HG03103 (cell line): Measurements from ENCODE around the gene NFIA.

Source experiments
- ATAC-seq: cut with Tn5 transposase; IDR thresholded peaks from one replicate; pipeline ENCODE4 v1.9.1; 2021; ENCODE audit warnings: low read depth; ENCODE audit not compliant: unreplicated experiment

NFIA gene

GRCh38 chr1:61098906-61099437 lies 16.6 kb downstream of the NFIA start:
- no peak for ATAC-seq

DNA sequence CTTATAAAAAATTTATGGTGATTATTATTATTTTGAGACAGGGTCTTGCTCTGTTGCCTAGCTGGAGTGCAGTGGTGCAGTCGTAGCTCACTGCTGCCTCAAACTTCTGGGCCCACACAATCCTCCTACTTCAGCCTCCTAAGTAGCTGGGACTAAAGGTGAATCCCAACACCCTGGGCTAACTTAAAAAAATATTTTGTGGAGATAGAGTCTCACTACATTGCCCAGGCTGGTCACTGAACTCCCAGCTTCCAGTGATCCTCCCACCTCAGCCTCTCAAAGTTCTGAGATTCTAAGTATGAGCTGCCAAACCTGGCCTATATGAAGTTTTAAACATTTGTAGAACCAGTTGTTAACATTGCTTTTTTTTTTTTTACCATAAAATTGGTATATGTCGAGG lies 18.2 kb downstream of the NFIA start:
- no peak for ATAC-seq

GRCh38 chr1:61101536-61101935 lies 19.2 kb downstream of the NFIA start:
- no peak for ATAC-seq

GRCh38 chr1:61102041-61102440 lies 19.7 kb downstream of the NFIA start:
- ATAC-seq = no peak

- ATAC-seq = no peak
Observed at GRCh38 chr1:61102621-61103020, 20.3 kb downstream of the NFIA start.

DNA sequence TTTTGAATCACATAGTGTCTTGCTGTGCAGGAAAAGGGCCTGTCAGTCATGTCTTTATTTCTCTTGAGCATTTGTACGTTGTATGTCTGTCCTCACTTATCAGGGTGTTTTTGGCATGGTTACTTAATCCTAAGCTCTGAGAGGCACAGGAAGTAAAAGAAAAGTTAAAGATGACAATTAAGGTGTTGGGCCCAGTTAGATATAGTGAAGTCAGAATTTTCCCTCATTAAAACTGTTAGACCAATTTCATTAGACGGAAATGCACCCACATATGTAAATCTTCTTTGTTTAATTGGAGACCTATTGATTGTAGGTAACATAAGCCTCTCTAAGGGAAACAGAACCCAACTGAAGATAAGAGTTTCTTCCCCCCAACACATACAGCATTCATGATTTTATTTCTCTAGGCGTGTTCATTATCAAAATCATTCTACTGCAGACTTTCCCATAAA lies 21.9 kb downstream of the NFIA start:
- ATAC-seq = no peak

- ATAC-seq = no peak
Observed at GRCh38 chr1:61107638-61108037, 25.3 kb downstream of the NFIA start.

DNA sequence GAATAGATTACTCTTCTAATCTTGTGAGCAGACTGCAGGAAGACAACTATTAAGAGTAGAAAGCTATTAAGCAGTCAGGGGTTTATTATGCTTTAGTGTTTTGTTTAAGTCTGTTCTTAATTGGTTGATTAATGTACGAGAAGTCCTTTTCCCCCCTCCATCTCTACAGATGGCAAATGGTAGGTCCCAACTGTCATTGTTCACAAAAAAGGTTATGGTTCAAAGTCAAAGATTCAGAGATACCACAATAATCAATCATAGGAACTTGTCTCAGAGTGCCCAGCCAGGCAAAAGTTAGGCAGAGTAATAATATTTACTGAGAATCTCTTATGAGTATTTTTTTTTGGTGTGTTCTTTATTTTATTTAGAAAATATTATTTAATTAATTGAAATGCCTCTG lies 26.8 kb downstream of the NFIA start:
- ATAC-seq = no peak

DNA sequence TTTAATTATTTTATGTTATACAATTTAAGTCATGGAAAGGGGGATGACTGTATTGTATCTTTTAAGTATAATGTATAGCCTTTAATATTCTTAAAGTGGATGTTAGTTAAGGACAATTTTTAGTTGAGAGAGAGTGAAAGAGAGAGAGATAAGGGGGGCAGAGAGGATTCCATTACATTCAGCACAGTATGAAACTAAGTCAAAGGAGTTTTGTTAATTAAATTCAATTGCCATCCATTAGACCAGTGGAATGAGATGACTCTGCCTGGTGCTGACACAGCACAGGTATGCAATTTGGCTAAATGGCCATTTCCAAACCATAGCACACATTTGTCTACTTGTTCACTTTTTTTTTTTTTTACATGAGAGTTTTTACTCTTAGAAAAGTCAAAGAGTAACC lies 27.5 kb downstream of the NFIA start:
- no peak for ATAC-seq

- ATAC-seq = no peak
Observed at GRCh38 chr1:61110554-61110953, 28.2 kb downstream of the NFIA start.

DNA sequence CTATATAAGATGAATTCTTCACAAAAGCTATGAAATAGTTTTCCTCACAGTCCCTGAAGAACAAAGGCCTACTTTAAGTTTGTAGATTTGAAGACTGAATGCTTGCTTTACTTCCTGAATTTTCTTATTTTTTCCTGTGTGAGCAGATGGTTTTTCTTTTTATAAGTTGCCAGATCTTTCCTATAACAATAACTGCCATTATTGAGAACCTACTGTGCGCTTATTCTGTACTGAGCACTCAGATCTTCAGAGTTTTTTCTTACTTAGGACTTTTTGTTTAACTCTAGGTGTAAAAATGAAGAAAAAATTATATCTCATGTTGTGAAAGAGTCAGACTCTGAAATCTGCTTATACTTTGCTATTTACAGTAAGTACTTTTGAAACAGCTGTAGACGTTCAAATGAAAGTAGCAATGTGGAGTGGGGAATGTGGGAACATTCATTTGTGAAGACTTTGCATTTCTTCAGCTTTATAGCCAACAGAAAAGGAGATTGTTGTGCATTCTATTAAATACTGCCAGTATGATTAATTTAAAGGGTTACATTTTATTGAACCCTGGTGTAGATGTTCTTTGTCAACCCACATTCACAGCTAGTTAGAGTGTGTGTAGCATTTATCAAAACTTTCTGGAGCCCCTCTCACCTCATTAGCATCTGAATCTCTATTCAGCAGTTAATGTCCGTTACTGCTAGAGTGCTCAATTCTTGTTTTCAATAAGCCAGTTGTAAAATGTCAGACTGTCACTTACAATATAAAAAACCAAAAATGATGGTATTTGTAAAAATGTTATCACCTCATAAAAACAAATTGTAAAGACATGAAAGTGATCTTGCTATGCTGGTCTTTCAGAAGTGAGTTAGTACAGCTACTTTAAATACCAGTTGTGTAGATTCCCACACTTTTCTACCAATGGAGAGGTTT lies 29.0 kb downstream of the NFIA start:
- ATAC-seq = no peak

GRCh38 chr1:61114178-61114870 lies 32.0 kb downstream of the NFIA start:
- ATAC-seq = no peak

GRCh38 chr1:61115436-61115835 lies 33.1 kb downstream of the NFIA start:
- ATAC-seq = no peak

GRCh38 chr1:61116421-61116820 lies 34.1 kb downstream of the NFIA start:
- ATAC-seq = no peak

DNA sequence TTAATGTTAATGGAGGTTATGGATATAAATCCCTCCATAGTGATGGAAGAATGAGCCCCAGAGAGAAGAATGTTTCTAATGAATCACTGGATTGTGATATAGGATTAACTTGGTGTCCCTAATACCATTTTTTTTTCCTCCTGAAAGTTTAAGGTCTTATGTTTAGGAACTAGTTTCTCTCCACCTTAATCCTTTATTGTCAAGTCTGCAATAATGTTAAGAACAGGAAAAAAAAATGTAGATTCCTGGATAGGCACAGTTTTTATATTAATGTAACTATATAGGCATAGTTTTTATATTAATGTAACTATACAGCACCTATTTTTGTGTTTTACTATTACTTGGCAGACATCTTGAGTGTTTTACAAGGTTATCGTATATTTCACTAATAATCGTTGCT lies 34.9 kb downstream of the NFIA start:
- no peak for ATAC-seq

DNA sequence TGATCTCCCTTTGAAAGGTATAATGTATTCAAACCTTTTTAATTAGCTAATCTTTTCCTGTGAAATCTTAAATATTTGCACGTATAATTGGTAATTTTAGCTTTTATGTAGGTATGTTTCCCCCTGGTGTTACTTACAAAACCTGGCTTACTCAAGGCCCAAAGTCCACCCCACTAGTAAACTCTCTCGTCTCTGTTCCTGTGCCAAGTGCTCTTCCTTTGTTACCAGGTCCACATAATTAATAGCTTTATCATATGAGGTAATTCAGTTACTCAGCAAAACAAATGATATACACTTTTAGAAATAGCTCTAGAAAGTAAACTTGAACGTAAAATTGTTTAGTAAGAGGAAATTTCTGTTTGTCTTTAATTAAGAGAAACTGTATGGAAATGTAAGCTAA lies 36.7 kb downstream of the NFIA start:
- ATAC-seq = no peak

DNA sequence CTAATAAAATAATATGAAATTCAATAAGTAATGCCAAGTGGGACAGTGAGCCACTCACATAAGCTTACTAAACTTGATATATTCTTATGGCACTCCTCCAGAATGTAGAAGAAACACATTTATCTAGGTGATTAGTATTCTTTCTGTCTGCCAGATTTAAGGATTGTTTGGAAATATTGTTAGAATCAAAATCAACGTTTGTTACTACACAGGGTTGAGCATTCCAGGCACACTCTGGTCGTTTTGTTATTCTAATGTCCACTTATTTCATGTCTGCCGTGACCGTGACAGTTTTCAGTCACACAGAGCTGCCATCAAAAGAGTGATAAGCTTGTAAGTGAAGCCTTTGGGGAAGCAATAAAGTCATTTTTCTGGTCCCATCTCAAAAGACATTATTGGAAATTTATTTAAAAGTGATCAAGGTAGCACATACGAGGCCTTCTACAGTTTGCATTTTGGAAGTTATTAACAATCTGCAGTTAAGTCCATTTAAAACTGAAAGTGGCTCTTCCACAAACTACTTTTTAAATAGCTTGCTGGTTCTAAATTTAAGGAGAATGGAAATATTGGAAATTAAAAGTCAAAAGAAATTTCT lies 38.0 kb downstream of the NFIA start:
- no peak for ATAC-seq

GRCh38 chr1:61120998-61121397 lies 38.6 kb downstream of the NFIA start:
- no peak for ATAC-seq

DNA sequence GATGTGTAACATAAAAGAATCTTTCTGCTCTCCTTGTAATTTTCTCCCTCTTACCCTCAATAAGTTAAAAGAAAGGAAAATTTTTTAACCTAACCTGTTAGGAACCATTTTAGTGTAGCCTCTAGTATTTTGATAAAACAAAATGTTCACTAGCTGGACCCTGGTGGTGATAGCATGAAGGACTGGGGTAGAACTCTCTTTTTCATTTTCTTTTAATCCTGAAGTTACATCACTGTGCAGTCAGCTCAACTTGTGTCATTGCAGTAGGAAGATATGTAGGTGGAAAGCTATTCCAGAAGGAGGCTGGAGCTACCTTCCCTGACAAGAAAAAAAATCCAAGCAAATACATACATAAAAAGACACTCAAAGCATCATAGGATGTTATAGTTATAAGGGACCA lies 39.3 kb downstream of the NFIA start:
- ATAC-seq = no peak

- ATAC-seq = no peak
Observed at GRCh38 chr1:61122389-61122788, 40.0 kb downstream of the NFIA start.

DNA sequence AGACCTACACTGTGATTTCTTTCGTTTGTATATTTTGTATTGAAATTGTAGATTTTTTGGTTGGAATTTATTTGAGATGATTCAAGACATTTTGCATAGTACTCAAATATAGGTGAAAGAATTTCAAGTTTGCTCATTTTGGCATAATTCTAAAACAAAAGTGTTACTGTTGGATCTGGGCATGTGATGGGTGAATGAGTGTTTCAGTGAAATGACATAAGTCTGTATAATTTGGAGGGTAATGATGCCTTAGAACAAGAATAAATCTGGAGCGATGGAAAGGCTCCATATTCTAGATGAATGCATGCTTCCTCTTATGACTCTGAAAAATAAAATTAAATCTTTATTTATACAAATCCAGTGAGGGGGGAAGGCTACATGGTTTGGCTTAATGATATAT lies 41.0 kb downstream of the NFIA start:
- no peak for ATAC-seq
